NT2/D1 (cell line): ENCODE data around the gene DPP3.

Source experiments
- YY1 ChIP-seq: IDR thresholded peaks from 2 replicates; pipeline ENCODE4 v1.6.1; 2011; ENCODE audit not compliant: insufficient read length, insufficient read depth
- ZNF274 ChIP-seq: IDR thresholded peaks from 2 replicates; pipeline ENCODE4 v1.6.1; 2011; ENCODE audit warnings: mild to moderate bottlenecking, low read depth, low read length

GRCh38 chr11:66475349-66476172 lies 4.7 kb upstream of the DPP3 start:
- TF ChIP-seq ZNF274, result no peak
- no peak for TF ChIP-seq YY1
